HPDE6-E6E7 (cell line): Measurements from ENCODE around the gene PCLO.
"Not testable (repeated sequence)": the region's sequence is repeated elsewhere in the genome, so short reads cannot be mapped to it uniquely, and the experiment has no call there.

Experiments
- DNase-seq: peaks from one replicate; pipeline ENCODE4 v3.0.0; 2011; ENCODE audit warnings: missing footprints; ENCODE audit errors: extremely low spot score

The PCLO gene

DNA sequence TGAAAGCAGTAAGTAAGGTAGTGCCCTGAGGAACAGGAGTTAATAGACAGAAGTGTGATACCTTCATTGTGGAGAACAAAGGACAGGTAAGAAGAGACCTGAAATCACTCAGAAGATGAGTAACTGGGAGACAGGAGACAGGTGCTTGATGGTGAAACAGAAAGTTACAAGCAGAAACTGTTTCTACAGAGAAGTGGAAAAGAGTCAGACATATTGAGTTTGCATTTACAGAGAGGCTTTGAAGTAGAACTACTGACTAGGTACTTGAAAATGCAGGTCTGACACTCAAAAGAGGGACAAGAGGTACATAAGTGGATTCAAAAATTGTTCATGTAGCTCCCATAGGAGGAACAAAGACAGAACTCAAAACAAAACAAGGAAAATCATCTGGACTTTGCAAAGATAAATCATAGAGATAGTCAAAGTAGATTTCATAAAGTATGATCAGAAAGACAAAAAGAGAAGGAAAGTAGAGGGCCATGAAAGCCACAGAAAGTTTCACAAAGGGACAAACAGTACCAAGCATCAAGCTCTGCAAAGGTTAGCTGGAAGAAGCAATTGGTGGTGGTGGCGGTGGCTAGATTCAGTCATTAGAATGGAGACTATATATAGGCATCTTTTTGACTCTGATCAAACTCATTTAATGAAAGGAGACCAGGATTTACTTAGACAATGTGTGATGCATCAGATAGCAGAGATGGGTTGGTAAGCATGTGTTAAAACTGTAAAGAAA is 198.4 kb downstream of the PCLO start:
- no peak for DNase-seq

DNA sequence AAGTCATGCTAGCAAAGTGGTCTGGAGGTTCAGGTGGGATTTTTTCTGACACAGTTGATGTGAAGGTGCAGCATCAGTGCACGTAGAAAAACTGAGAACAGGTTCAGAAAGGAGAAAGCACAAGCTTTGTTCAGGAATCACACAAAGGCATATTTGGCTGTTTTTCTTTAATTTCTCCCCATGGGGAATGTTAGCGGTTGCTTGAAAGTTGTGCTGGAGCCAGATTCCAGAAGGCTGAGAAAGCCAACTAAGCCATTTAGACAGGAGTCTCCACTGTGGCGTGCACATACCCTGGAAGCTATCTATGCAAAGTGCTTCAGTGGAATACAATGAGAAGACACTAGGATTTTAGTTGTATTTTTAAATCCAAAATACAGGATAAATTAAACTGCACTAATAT is 201.4 kb downstream of the PCLO start:
- DNase-seq = no peak

DNA sequence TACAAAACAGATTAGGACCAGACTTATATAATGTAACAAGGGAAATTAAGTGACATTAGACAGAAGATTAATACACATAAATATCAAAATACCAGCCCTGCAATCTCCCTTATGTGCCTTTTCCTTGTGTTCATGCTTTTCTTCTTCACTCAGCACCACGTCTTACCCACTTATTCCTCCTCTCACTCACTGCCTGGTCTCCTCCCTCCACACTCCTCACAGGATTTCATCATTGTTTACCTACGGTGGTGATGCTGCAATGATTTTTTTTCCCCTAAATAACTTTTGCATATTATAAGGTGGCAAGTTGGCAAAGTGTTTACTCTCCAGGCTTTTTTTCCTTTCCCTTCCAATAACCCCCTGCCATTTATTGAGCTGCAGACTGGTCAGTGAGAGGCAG is 203.2 kb downstream of the PCLO start:
- no peak for DNase-seq

GRCh38 chr7:82957521-82957920 is 205.2 kb downstream of the PCLO start:
- no peak for DNase-seq

DNA sequence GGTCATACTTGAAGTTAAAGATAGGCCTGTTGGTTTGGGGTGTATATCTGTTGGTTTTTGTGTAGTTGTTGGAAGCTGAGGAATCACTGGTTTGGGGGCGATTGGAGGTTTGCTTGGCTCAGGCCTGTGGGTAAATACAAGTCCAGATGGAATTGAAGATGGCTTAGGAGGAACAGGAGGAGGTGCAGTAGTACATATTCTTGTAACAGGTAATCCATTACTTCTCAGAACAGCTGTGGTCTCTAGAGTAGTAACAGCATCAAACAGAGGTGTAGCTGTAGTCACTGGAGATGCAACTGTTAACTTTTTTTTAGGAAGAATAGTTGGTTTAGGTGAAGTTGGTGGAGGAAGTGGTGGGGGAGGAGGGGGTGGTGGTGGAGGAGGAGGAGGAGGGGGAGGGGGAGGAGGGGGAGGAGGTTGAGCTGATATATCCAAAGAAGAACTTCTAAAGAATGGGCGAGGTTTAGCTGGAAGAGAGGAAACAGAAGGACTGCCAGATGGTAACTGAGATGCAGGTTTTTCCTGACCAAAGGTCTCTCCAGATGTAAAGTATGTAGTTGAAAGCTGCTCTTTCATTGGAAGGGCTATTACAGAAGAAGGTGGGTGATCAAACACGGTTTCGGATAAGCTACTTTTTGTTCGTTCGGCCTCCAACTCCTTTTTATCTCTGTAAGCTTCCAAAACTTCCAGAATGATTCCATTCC is 209.2 kb downstream of the PCLO start:
- DNase-seq = no peak

DNA sequence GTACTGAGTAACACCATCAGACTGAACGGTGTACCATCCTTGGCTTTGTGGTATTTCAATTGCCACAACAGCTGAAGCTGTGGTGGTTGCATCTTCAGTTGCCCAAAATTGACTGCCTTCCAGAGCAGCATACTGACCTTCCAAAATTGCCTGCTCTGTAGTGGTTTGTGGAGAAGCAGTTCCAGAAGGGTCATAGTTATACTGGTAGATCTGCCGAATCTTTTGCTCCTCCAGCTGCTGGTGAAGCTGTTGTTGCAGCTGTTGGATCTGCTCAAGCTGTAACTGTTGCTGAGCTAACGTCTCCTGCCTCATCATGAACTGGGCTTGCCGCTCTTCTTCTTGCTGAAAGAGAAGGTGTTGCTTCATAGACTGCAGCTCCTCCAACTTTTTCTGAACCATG is 212.2 kb downstream of the PCLO start:
- DNase-seq = no peak

- no peak for DNase-seq
Observed at GRCh38 chr7:82945480-82945879, 217.2 kb downstream of the PCLO start.

GRCh38 chr7:82945056-82945455 is 217.6 kb downstream of the PCLO start:
- DNase-seq = no peak

DNA sequence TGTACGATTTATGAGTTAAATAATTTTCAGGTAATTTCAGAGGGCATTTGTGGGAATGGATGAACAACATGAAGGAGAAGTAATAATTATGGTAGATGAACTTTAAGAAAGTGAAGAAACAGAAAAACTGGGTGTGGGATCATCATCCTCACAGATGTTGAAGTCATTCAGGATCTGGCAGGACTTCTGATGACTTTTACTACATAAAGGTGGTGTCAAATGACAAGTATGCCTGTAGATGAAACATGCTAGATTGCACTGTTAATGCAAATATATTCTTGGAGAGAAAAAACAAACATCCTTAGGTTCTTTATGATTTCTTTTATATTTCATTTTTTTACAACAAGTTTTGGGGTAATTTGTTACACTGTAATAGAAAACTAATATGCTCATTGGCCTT is 230.2 kb downstream of the PCLO start:
- no peak for DNase-seq

DNA sequence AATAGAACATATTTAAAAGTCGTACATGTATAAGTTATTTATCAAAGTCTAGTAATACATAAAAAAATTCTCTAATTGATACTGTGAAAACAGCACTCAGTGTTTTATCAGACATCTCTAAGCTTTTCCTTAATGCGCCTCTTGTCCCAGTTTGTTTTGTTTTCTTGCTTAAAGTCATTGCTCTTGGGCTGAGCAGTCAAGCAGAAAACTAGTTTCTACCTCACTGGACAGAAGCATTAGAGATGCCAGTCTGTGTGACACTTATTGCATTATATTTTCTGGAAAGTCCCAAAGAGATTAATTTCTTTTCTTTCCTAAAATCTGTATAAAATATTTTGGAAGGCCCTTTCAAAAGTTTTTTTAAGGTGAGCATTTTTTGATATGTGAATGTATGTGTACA is 236.2 kb downstream of the PCLO start:
- DNase-seq = no peak

DNA sequence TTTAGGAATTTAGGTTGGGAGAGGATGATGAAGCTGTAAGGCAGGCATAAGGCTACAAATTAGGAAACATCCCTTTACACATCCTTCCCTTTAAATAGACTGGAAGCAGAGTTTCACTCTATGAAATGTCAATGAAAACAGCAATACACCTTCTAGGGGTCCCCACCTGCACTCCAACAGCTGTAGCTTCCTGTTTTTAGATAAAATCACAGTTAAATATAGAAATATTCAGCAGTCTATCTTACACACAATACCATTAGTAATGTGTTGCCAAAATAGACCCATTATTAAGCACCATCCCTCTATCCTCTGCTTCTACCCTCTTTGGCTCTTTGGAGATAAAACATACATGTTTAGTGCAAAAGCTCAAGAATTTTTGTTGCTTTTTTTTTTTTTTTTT is 237.4 kb downstream of the PCLO start:
- no peak for DNase-seq

DNA sequence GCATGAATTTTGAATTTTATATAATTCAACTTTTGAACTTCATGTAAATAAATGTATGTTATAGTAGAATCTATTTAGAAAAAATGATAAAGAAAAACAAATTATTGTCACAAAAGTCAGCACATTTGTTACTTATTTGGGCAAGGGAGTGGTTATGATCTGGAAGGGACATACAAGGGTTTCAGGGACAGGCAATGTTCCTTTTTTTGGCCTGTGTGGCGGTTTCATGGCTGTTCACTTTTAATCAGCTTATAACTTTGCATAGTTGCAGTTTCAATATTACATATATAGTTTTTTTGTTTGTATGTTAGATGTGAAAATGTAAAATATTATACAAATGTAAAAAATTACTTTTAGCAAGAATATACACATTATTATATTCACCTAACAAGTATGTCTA is 256.2 kb downstream of the PCLO start:
- no peak for DNase-seq

GRCh38 chr7:82904871-82905270 is 257.8 kb downstream of the PCLO start:
- no peak for DNase-seq

GRCh38 chr7:82901098-82901497 is 261.6 kb downstream of the PCLO start:
- not testable (repeated sequence) for DNase-seq

DNA sequence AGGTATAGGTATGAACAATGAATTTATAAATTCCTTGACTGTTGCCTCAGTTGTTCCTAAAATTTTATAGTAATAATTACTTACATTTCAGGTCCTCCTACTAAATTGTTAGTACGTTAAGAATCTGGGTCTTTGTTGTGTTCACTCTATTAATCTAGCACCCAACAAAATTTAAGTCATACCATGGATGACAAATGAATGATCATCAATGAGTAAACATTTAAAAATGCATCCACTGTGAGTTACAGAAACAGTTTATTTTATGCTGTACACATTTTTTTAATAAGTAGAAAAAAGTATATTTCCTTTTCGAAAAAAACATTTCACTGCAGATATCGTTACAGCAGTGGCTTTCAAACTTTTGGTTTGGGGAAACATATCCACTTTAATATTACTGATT is 265.2 kb downstream of the PCLO start:
- no peak for DNase-seq

DNA sequence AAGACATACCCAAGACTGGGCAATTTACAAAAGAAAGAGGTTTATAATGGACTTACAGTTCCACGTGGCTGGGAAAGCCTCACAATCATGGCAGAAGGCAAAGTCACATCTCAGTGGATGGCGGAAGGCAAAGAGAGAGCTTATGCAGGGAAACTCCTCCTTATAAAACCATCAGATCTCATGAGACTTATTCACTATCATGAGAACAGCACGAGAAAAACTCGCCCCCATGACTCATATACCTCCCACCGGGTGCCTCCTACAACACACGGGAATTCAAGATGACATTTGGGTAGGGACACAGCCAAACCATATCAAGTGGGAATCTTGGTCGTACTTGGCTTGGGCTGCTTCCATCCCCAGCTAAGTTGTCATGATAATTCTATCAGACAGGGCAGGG is 268.3 kb downstream of the PCLO start:
- DNase-seq = not testable (repeated sequence)

GRCh38 chr7:82886324-82886723 is 276.4 kb downstream of the PCLO start:
- no peak for DNase-seq

- no peak for DNase-seq
Observed at GRCh38 chr7:82865856-82866255, 296.8 kb downstream of the PCLO start.

GRCh38 chr7:82859106-82859850 is 303.4 kb downstream of the PCLO start:
- DNase-seq = no peak

DNA sequence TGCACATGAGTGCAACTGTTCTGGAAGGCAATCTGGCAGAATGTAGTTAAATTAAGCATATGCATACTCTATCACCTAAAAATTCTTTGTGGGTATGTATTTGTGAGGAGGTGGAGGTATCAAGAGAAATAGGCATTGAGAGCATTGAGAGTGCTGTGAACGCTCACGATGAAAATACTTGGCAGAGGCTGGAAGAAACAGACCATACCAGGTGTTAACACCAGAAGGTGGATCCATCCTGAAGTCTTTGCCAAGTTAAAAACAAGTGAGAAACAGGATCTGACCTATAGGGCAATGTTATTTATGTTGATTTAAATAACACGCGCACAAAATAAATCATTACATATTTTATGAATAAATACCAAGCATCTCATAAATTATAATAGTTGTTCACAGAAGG is 311.6 kb downstream of the PCLO start:
- DNase-seq = no peak

DNA sequence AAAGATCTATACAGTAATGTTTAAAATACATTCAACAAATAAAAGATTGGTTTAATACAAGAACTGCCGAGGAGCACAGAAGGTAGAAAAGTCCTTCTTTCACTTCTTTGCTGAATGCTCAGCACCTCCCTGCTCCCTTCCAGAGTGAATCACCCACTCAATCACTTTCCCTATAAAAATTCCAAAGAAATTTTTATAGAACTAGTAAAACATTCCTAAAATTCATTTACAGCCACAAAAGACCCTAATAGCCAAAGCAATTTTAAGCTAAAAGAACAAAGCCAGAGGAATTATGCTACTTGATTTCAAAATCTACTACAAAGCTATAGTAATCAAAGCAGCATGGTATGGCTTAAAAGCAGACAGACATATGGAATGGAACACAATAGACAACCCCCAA is 320.9 kb downstream of the PCLO start:
- no peak for DNase-seq

GRCh38 chr7:82840061-82840460 is 322.6 kb downstream of the PCLO start:
- DNase-seq = no peak

DNA sequence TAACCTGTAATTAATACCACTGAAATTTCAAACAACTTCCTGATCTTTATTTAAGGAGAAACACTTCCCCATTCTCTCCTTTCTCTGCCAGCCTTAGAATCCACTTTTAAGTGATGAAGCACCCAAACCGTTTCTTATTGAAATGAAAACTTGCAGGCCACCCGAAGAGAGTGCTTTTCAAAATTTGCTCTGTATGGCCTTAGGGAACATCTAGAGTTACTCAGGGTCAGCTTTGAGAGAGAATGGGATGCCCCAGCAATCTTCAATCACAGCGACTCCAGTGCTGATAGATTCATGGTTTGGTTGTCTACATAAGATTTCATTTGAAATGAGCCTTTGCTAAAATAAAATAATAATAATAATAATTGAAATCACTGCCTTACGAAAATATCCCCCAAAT is 323.1 kb downstream of the PCLO start:
- DNase-seq = no peak
